AG09319 (cell line): Measurements from ENCODE around the gene ADPRM.

ENCODE experiments used
- DNase-seq: peaks from one replicate; pipeline ENCODE4 v3.0.0-alpha.2; 2010; ENCODE audit warnings: low read depth; ENCODE audit errors: extremely low read depth
- TF ChIP-seq, protein P1 (sequence below): IDR thresholded peaks from 2 replicates; pipeline ENCODE4 v1.5.1; 2011; ENCODE audit warnings: low read depth, mild to moderate bottlenecking, inconsistent platforms, low read length, moderate library complexity

Gene ADPRM

DNA sequence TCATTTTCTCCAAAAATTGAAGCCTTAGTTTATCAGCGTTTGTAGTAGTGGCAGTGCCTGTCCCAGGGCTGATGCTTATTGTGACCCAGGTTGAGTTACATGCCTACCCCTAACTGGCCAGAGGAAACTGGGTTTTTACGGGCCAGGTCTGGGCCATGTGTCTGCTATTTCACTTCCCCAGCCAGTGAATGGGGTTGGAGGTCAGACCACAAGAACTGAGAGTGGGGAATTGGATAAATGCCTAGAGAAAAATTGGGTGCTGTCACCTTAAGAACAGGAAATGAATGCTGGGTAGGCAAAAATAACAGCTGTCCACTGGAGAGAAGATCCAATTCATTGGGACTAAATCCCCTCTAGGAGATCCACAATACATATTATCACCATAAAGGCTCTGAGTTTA is 5.2 kb downstream of the ADPRM start:
- TF ChIP-seq, protein P1, sequence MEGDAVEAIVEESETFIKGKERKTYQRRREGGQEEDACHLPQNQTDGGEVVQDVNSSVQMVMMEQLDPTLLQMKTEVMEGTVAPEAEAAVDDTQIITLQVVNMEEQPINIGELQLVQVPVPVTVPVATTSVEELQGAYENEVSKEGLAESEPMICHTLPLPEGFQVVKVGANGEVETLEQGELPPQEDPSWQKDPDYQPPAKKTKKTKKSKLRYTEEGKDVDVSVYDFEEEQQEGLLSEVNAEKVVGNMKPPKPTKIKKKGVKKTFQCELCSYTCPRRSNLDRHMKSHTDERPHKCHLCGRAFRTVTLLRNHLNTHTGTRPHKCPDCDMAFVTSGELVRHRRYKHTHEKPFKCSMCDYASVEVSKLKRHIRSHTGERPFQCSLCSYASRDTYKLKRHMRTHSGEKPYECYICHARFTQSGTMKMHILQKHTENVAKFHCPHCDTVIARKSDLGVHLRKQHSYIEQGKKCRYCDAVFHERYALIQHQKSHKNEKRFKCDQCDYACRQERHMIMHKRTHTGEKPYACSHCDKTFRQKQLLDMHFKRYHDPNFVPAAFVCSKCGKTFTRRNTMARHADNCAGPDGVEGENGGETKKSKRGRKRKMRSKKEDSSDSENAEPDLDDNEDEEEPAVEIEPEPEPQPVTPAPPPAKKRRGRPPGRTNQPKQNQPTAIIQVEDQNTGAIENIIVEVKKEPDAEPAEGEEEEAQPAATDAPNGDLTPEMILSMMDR: no peak
- DNase-seq: no peak

DNA sequence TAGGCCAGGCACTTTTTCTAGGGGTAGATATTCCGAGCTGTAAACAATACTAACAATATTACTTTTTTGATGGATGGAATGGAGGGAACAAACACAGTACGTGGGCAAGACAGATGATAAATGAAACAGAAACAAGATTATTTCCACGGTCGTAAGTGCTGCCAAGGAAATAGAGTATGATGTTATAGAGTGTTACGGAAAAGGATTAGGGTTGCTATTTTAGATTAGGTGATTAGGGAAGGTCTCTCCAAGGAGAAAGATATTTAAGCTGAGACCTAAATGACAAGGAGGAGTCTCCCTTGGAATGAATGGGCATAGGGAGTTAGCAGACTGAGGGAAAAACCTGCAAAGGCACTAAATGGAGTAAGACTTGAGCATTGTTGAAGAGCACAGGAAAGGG is 8.3 kb downstream of the ADPRM start:
- DNase-seq: no peak
- TF ChIP-seq, protein P1: no peak

DNA sequence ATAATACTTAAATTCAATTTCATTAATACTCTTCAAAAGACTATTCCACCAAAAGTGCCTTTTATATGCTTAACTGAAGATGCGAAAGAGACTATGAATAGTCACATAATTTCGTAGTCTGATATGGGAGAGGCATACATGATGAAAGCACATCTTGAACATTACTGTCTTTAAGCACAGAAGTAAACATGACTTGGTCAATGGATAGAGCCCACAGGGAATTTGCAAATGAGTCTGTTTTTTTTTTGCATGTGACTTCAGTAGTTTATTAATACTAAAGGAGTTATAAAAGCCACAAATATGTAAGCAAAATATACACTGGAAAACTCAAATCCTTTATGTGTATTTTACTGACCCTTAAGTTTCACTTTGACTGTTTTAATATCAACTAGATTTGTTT is 15.9 kb downstream of the ADPRM start:
- no peak for DNase-seq
- TF ChIP-seq, protein P1: no peak

DNA sequence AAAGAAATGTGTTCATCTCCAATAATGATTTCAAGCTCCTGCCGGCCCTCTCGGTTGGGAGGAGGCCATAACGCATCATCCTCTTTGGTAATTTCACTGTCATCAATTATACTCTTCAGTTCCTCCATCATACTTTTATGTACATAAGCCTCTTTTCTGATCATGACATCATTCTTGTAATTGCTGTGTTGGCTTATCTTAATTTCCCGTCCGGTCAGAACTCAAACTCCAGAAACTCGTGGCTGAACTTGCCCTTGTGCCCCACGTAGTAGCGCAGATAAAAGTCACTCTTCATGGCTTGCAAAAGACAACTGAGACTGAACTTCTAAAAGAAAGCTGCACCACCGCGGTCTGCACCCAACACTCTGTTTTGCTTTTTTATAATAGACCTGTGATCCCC is 18.8 kb downstream of the ADPRM start:
- no peak for DNase-seq
- TF ChIP-seq, protein P1: no peak

DNA sequence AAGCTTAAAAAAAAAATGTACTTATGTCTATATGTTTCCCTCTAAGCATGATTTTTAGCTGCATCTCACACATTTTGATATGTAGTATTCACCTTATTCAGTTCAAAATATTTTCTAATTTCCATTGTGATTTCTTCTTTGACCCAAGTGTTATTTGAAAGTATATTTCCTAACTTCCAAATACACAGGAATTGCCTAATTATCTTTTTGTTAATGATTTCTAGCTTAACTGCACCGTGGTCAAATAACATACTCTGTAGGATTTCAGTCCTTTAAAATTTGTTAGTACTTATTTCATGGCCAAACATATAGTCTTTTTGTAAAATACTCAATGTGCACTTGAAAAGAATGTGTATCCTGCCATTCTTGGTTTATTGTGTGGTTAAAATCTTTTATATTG is 21.2 kb downstream of the ADPRM start:
- DNase-seq: no peak
- TF ChIP-seq, protein P1: no peak

DNA sequence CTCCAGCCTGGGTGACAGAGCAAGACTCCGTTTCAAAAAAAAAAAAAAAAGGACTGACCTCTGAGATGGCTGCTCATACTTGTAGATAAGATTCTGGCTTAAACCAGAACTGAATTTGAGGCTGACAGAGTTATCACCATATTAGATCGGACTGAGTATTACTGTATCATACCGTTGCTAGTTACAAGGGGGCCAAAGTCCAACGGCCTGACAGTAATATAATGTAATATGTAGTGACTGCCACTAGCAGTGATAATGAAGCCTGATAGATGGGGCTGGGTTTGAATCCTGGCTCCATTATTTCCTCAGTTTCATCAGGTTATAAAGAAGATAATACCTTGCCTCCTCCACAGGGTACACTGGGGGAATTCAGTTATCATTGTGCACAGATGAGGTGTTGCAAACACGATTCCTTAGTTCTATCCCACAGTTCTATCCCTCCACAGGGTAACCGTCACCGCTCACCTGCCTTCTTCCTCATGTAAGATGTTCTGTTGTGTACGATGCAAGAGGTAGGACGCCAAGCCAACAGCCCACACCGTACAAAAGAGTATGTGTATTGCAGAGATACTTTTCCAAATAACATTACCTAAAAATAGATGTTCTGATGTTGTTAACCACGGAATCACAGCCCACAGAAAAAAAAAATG is 27.3 kb downstream of the ADPRM start:
- TF ChIP-seq, protein P1: no peak
- DNase-seq: no peak

DNA sequence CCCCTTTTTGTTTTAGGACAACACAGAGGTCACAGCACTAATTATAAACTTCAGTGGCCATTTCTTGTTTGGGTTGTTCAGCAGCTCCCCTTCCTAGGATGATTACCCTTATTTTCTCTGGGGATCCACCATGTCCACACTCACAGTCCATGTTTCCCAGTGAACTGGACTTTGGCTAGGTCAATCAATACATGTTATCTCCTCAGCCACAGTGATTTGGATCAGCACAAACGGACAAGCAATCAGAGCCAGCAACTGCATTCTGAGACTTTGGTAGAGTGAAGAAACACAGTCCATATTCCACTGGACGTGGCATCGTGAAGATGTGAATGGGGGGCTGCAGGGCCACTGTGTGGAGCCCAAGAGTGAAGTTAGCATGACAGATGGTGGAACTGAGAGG is 27.9 kb downstream of the ADPRM start:
- DNase-seq: no peak
- TF ChIP-seq, protein P1: no peak
